Skin epidermis (tissue), 12 donors: ENCODE data around the gene UBE2L3.

Experiments
- H3K27ac ChIP-seq, 21 experiments: fragments of 200-600 bp; sonication (generic) in 11 of 21; one replicate each; pipeline ENCODE4 v1.5.0; 2020; ENCODE audit warnings: mild to moderate bottlenecking in 3 of 21, inconsistent platforms in 2 of 21, moderate library complexity in 2 of 21
- H3K4me3 ChIP-seq, 7 experiments: fragments of 200-600 bp; sonication (generic) in 2 of 7; one replicate each; pipeline ENCODE4 v1.5.0; 2020; ENCODE audit warnings: inconsistent platforms in 2 of 7, mild to moderate bottlenecking in 2 of 7, moderate library complexity in 1 of 7

Gene UBE2L3

GRCh38 chr22:21660904-21661303, 93.4 kb downstream of the UBE2L3 start:
- Histone ChIP-seq H3K27ac (no peak overlapping the region), H3K4me3 (no peak overlapping the region)

- Histone ChIP-seq H3K27ac (no peak overlapping the region), H3K4me3 (no peak overlapping the region)
Measured at GRCh38 chr22:21661991-21662390, 94.5 kb downstream of the UBE2L3 start.

- H3K4me3 ChIP-seq: no peak overlapping the region
- H3K27ac ChIP-seq: no peak overlapping the region
Measured at GRCh38 chr22:21663738-21664137, 96.2 kb downstream of the UBE2L3 start.

GRCh38 chr22:21665047-21665851, 97.7 kb downstream of the UBE2L3 start:
- peak overlapping the region; percentile 52 to 94 (median 88) for H3K4me3 ChIP-seq
- peak overlapping the region in 20 of 21 experiments; percentile 71 to 98 (median 88) for H3K27ac ChIP-seq

- peak overlapping the region in 16 of 21 experiments; percentile 71 to 98 (median 88) for H3K27ac ChIP-seq
- H3K4me3 ChIP-seq: peak overlapping the region; percentile 52 to 94 (median 88)
Measured at GRCh38 chr22:21666786-21667185, 99.3 kb downstream of the UBE2L3 start.

- Histone ChIP-seq H3K4me3 (no peak overlapping the region), H3K27ac (peak overlapping the region in 1 of 21 experiments; percentile 17)
Measured at GRCh38 chr22:21669026-21669425, 101.5 kb downstream of the UBE2L3 start.

- Histone ChIP-seq H3K4me3 (no peak overlapping the region), H3K27ac (no peak overlapping the region)
Measured at GRCh38 chr22:21672107-21672629, 104.7 kb downstream of the UBE2L3 start.
